HEK293T (cell line): ENCODE data around the gene ZNF474.

ENCODE experiments used
- CTCF ChIA-PET: fragments of 350-600 bp; formaldehyde crosslinking; extraction: SDS; loops from one replicate; lab custom pipeline; 2021; ENCODE audit warnings: antibody characterized with exemption, inconsistent platforms; lab: Yijun Ruan, JAX
- POLR2A ChIA-PET: fragments of 350-600 bp; formaldehyde crosslinking; extraction: SDS; loops from one replicate; lab custom pipeline; 2020; ENCODE audit warnings: antibody characterized with exemption, inconsistent platforms; lab: Yijun Ruan, JAX
- DNase-seq: peaks from one replicate; pipeline ENCODE4 v3.0.0; 2012; ENCODE audit warnings: mixed read lengths; ENCODE audit errors: extremely low spot score
- ARNT ChIP-seq: fragments of 450-650 bp; IDR thresholded peaks from 2 replicates; pipeline ENCODE4 v1.6.1; 2017; ENCODE audit warnings: mild to moderate bottlenecking
- BHLHE40 ChIP-seq: fragments of 450-650 bp; IDR thresholded peaks from 2 replicates; pipeline ENCODE4 v1.6.1; 2016; ENCODE audit warnings: mild to moderate bottlenecking, moderate library complexity, borderline replicate concordance
- CTBP1 ChIP-seq: fragments of 450-650 bp; IDR thresholded peaks from 2 replicates; pipeline ENCODE4 v1.6.1; 2016; ENCODE audit warnings: borderline replicate concordance
- ELF4 ChIP-seq: fragments of 450-650 bp; IDR thresholded peaks from 2 replicates; pipeline ENCODE4 v1.6.1; 2017; ENCODE audit warnings: antibody characterized with exemption
- FOXA1 ChIP-seq: fragments of 450-650 bp; IDR thresholded peaks from 2 replicates; pipeline ENCODE4 v1.6.1; 2016; ENCODE audit warnings: mild to moderate bottlenecking
- FOXK2 ChIP-seq: fragments of 450-650 bp; IDR thresholded peaks from 2 replicates; pipeline ENCODE4 v1.6.1; 2016; ENCODE audit warnings: mild to moderate bottlenecking
- FOXM1 ChIP-seq: fragments of 450-650 bp; IDR thresholded peaks from 2 replicates; pipeline ENCODE4 v1.6.1; 2017; ENCODE audit warnings: mild to moderate bottlenecking, borderline replicate concordance
- HDGF ChIP-seq: fragments of 450-650 bp; IDR thresholded peaks from 2 replicates; pipeline ENCODE4 v1.6.1; 2017; ENCODE audit warnings: antibody characterized with exemption, borderline replicate concordance
- L3MBTL2 ChIP-seq: fragments of 450-650 bp; conservative IDR thresholded peaks from 2 replicates; pipeline ENCODE4 v1.6.1; 2016; ENCODE audit warnings: mild to moderate bottlenecking
- LEF1 ChIP-seq: fragments of 450-650 bp; IDR thresholded peaks from 2 replicates; pipeline ENCODE4 v1.6.1; 2017; ENCODE audit warnings: mild to moderate bottlenecking, borderline replicate concordance
- NFRKB ChIP-seq: fragments of 450-650 bp; IDR thresholded peaks from 2 replicates; pipeline ENCODE4 v1.6.1; 2016; ENCODE audit warnings: mild to moderate bottlenecking, moderate library complexity
- SP1 ChIP-seq: fragments of 450-650 bp; IDR thresholded peaks from 2 replicates; pipeline ENCODE4 v1.6.1; 2017
- SUZ12 ChIP-seq: fragments of 450-650 bp; IDR thresholded peaks from 2 replicates; pipeline ENCODE4 v1.6.1; 2016; ENCODE audit warnings: mild to moderate bottlenecking
- TARDBP ChIP-seq: fragments of 450-650 bp; IDR thresholded peaks from 2 replicates; pipeline ENCODE4 v1.6.1; 2016
- ZNF384 ChIP-seq: fragments of 450-650 bp; IDR thresholded peaks from 2 replicates; pipeline ENCODE4 v1.6.1; 2016
- TF ChIP-seq, protein P1 (sequence below): fragments of 450-650 bp; IDR thresholded peaks from 2 replicates; pipeline ENCODE4 v1.6.1; 2016

The ZNF474 gene

DNA sequence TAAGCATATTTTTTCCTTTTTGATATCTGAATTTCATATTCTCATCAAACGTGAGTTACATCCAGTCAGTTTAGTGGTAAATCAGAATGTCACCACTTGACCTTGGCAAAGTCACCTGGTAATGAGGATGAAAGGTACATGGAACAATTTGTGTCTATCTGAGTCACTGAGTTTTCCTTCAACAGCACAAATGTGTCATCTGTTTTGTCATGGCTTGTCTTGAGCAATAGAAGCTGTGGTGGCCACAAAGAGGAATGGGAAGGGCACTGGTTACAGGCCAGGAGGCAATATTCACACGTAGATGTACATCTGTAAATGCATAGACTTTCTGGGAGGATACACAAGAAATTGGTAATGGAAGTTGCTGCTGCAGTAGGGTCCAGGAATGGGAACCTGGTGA, 8.4 kb upstream of the ZNF474 start:
- no peak for DNase-seq
- TF ChIP-seq HDGF (no peak), SUZ12 (no peak), BHLHE40 (no peak), FOXK2 (no peak)
- ChIA-PET POLR2A (no interaction called here), CTCF (interaction anchor here (1.2 kb wide), 1 partner anchor 45 kb away, joined by 3 read pairs; no protein-coding TSS in a partner anchor)

DNA sequence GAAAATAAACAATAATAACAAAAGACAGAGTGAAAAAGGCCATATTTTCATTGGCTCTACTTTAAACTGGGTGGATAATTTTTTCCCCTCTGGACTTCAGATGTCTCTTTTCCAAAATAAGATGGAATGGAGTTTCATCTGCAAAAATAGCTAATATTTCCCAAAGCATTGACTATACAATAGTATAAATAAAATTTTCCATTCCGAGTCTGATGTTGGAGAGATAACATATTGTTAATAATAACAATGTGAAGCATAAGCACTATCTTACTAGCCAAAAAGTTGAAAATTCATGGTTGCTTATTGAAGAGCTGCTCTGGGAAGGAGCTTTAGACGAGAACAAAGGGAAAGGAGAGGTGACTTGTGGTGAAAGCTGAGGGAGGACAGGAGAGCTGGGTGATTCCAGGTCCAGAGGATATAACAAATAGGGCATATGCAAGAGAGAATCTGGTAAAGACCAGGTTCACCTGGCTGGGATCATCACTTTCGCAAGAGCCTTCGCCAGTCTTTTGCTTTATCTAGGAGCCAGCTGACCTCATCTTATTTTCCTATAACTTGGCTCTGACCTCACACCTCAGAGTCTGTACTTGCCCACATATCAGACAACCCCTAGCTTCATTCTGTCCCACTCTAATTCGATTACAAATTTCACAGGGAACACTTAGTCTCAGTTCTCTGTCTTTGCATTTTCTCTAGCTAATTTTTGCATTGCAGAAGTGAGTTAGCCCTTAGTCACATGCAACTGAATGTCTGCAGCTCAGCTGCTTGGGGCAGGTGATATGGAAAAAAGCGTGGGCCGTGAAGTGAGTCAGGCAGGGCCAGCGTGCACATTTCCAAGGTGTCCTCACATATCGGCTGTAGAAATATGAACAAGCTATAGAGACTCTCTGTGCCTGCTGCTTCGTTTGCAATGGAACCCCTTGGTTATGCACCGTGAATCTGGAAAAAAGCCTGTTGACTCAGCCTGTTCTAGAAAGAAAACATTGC, 7.6 kb upstream of the ZNF474 start:
- DNase-seq = no peak
- POLR2A ChIA-PET = no interaction called here
- CTCF ChIA-PET = interaction anchor here (1.2 kb wide), 1 partner anchor 45 kb away, joined by 3 read pairs; no protein-coding TSS in a partner anchor
- TF ChIP-seq ZNF384 (no peak), FOXM1 (no peak), NFRKB (no peak), TARDBP (no peak), ELF4 (no peak), HDGF (no peak), LEF1 (no peak), FOXK2 (no peak), SUZ12 (no peak), L3MBTL2 (no peak), BHLHE40 (no peak), ARNT (no peak), CTBP1 (no peak), FOXA1 (no peak), SP1 (no peak)
- TF ChIP-seq, protein P1, sequence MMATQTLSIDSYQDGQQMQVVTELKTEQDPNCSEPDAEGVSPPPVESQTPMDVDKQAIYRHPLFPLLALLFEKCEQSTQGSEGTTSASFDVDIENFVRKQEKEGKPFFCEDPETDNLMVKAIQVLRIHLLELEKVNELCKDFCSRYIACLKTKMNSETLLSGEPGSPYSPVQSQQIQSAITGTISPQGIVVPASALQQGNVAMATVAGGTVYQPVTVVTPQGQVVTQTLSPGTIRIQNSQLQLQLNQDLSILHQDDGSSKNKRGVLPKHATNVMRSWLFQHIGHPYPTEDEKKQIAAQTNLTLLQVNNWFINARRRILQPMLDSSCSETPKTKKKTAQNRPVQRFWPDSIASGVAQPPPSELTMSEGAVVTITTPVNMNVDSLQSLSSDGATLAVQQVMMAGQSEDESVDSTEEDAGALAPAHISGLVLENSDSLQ = no peak

DNA sequence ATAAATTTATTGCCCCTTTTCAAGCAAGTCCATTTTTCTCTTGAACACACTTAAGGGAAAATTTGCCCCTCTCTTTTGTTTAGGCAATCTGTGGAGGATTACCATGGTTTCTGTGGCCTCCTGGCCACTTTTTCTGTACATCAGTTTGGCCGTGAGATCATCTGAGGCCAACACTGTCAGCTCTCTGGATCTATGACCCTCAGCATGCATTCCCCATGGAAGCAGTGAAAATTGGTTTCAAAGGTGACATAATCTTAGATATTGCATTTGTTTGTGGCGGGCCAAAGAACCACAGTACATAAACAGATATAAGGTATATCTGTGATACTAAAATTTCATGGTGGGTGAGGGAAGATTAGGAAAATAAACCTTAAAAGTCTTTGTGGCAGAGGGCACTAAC, 4.6 kb upstream of the ZNF474 start:
- POLR2A ChIA-PET = no interaction called here
- CTCF ChIA-PET = no interaction called here
- TF ChIP-seq FOXK2 = no peak
- no peak for DNase-seq

DNA sequence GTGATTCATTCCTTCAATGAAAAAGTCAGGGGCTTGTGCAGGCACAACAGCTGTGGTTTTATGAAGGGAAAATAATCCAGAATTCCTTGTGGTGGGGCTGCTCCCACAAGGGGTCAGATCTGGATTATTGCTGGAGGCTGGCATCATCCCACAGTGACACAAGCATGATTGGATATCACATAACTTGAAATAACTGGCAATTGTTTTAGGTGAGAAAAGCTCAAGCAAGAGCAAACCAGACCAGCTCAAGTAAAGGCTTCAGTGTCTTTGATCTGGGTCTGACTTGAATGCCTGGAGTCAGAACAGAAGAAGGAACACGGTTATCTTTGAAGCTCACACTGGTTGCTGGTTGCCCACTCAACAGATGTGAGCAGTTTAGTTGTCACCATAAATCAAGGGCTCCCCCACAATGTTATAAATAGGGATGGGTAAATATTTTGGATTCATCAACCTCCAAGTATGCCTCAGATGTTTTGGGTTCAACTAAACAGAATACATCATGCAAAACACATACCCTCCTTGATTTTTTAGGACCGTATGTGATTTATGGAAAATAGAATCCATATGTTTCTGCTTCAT, 3.1 kb upstream of the ZNF474 start:
- POLR2A ChIA-PET = interaction anchor here (0.7 kb wide), 1 partner anchor 68 kb away, joined by 3 read pairs; no protein-coding TSS in a partner anchor
- TF ChIP-seq FOXM1 = no peak
- no peak for TF ChIP-seq FOXA1
- TF ChIP-seq LEF1 = no peak
- TF ChIP-seq SUZ12 = no peak
- no peak for TF ChIP-seq FOXK2
- no peak for TF ChIP-seq HDGF
- no peak for TF ChIP-seq BHLHE40
- TF ChIP-seq ELF4 = no peak
- TF ChIP-seq SP1 = no peak
- no peak for TF ChIP-seq NFRKB
- no peak for TF ChIP-seq ZNF384
- no peak for TF ChIP-seq CTBP1
- TF ChIP-seq, protein P1 = no peak
- no peak for TF ChIP-seq L3MBTL2
- no peak for DNase-seq
- CTCF ChIA-PET = interaction anchor here (0.6 kb wide), 1 partner anchor 77 kb away, joined by 3 read pairs; no protein-coding TSS in a partner anchor

DNA sequence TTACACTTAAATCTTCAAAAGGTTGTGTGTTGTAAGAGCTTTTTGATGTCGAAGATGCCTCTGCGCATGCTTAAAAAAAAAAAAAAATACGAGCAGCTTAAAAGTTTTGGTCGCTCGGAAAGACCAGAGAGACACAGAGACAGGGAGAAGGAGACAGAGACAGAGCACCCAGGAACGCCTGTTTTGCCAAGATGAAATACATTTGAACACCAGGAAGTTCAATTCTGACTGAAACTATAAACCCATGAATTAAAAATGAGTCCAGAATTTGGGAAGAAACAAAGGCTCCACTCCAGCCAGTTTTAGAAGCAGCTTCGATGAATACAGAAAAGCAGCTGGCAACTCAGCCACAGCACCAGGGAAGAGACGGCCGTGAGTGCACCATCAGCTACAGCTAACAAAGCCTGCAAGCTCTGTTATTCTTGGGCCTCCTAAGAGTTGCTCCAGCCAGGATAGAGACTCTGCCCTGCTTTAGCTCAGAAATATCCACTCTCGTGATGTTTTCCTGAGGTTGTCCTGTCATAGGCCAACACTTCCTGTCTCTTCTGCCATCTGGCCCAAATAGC, 2.5 kb upstream of the ZNF474 start:
- CTCF ChIA-PET = interaction anchor here (0.6 kb wide), 1 partner anchor 76 kb away, joined by 3 read pairs; no protein-coding TSS in a partner anchor
- DNase-seq = no peak
- TF ChIP-seq CTBP1 (no peak), FOXM1 (no peak), ARNT (no peak), NFRKB (no peak), SP1 (no peak), L3MBTL2 (no peak), ELF4 (no peak), TARDBP (no peak), BHLHE40 (no peak), LEF1 (no peak), ZNF384 (no peak), HDGF (no peak)
- POLR2A ChIA-PET = interaction anchor here (0.7 kb wide), 1 partner anchor 68 kb away, joined by 3 read pairs; no protein-coding TSS in a partner anchor

DNA sequence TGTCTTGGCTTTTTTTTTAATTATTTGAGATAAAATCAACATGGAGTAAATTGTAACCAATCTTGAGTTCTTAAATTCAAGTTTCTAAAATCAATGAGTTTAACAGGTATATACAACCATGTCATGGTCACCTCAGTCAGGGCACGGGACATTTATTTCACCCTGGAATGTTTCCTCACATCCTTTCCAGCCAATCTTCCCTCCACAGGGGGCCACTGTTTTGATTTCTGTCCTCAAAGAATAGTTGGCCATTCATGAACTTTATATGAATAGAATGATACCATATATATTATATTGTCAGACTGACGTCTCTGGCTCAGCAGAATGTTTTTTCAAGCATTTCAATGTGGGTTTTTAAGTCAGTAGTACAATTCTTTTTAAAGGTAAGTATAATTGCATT, 806 bp downstream of the ZNF474 start:
- DNase-seq = no peak
- TF ChIP-seq FOXA1 (no peak), ARNT (no peak), NFRKB (no peak), LEF1 (no peak), TARDBP (no peak), L3MBTL2 (no peak), ZNF384 (no peak), FOXK2 (no peak), FOXM1 (no peak), HDGF (no peak), SUZ12 (no peak), CTBP1 (no peak), BHLHE40 (no peak)
- TF ChIP-seq, protein P1 = no peak
- CTCF ChIA-PET = no interaction called here
- POLR2A ChIA-PET = no interaction called here
